Erythroblast (primary cell): Measurements from ENCODE around the gene WDR43.

Experiments used
- GATA1 ChIP-seq: IDR thresholded peaks from 2 replicates; pipeline ENCODE4 v1.6.1; 2011; ENCODE audit warnings: low read depth, mild to moderate bottlenecking, control low read depth, low read length, moderate library complexity
- POLR2A ChIP-seq: IDR thresholded peaks from 2 replicates; pipeline ENCODE4 v1.6.1; 2011; ENCODE audit warnings: mild to moderate bottlenecking, low read length

- TF ChIP-seq POLR2A: no peak
- TF ChIP-seq GATA1: no peak
Observed at GRCh38 chr2:28901202-28901601, 6.7 kb downstream of the WDR43 start.
